Measurements from ENCODE around the gene PRKACG.

Gene PRKACG

GRCh38 chr9:69020301-69021145 lies 6.6 kb upstream of the PRKACG start:
- H3K27ac Mint-ChIP-seq: no peak overlapping the region
- H3K4me1 Mint-ChIP-seq: no peaks in the 10 kb centered on the region
- no peak overlapping the region for H3K4me3 Mint-ChIP-seq
- H3K9me3 Mint-ChIP-seq: no peaks in the 10 kb centered on the region
- TF ChIP-seq, protein P1, sequence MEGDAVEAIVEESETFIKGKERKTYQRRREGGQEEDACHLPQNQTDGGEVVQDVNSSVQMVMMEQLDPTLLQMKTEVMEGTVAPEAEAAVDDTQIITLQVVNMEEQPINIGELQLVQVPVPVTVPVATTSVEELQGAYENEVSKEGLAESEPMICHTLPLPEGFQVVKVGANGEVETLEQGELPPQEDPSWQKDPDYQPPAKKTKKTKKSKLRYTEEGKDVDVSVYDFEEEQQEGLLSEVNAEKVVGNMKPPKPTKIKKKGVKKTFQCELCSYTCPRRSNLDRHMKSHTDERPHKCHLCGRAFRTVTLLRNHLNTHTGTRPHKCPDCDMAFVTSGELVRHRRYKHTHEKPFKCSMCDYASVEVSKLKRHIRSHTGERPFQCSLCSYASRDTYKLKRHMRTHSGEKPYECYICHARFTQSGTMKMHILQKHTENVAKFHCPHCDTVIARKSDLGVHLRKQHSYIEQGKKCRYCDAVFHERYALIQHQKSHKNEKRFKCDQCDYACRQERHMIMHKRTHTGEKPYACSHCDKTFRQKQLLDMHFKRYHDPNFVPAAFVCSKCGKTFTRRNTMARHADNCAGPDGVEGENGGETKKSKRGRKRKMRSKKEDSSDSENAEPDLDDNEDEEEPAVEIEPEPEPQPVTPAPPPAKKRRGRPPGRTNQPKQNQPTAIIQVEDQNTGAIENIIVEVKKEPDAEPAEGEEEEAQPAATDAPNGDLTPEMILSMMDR (IDR thresholded peaks at IDR 0.05; ENCODE audit: unreplicated experiment in 3 of 3): no peak
- no peaks in the 10 kb centered on the region for H3K36me3 Mint-ChIP-seq (ENCODE audit: low read depth)
- peaks cover 9% of the 10 kb centered on the region for H3K27me3 Mint-ChIP-seq (ENCODE audit: low read depth)

DNA sequence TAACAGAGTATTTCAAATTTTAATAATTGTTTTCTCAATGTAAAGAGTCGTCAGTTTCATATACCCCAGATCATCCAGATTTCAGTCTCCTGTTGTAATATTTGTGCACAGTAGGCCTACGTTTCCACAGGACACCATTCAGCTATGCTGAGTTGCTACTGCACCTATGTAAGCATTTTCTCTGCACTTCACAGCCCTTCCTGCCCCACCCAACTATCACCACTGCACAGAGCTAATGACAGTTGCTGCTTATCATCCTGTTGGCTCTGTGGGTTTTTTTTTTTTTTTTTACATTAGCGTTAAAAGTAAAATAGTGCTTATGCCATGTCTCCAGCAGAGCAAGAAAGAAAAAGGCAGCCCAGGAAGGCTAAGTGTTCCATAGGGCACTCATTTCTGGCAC lies 5.9 kb upstream of the PRKACG start:
- TF ChIP-seq, protein P1 (IDR thresholded peaks at IDR 0.05; ENCODE audit: unreplicated experiment in 3 of 3): no peak
- H3K4me3 Mint-ChIP-seq: no peak overlapping the region
- H3K27me3 Mint-ChIP-seq (ENCODE audit: low read depth): peaks cover 9% of the 10 kb centered on the region
- no peak overlapping the region for H3K27ac Mint-ChIP-seq
- H3K9me3 Mint-ChIP-seq: no peaks in the 10 kb centered on the region
- H3K36me3 Mint-ChIP-seq (ENCODE audit: low read depth): no peaks in the 10 kb centered on the region
- H3K4me1 Mint-ChIP-seq: no peaks in the 10 kb centered on the region

GRCh38 chr9:69018737-69019136 lies 4.8 kb upstream of the PRKACG start:
- Mint-ChIP-seq H3K9me3 (no peaks in the 10 kb centered on the region), H3K4me1 (no peaks in the 10 kb centered on the region), H3K4me3 (no peak overlapping the region), H3K27ac (no peak overlapping the region), H3K36me3 (ENCODE audit: low read depth) (no peaks in the 10 kb centered on the region), H3K27me3 (ENCODE audit: low read depth) (peaks cover 14% of the 10 kb centered on the region)
- TF ChIP-seq, protein P1 (IDR thresholded peaks at IDR 0.05; ENCODE audit: unreplicated experiment in 3 of 3): no peak

GRCh38 chr9:69016191-69017096 lies 2.5 kb upstream of the PRKACG start:
- Mint-ChIP-seq H3K27ac (no peak overlapping the region), H3K4me1 (no peaks in the 10 kb centered on the region), H3K36me3 (ENCODE audit: low read depth) (no peaks in the 10 kb centered on the region), H3K9me3 (no peaks in the 10 kb centered on the region), H3K4me3 (no peak overlapping the region), H3K27me3 (ENCODE audit: low read depth) (peaks cover 20% of the 10 kb centered on the region)
- TF ChIP-seq, protein P1 (IDR thresholded peaks at IDR 0.05; ENCODE audit: unreplicated experiment in 3 of 3): no peak

GRCh38 chr9:69013382-69013727 lies 558 bp downstream of the PRKACG start:
- Mint-ChIP-seq H3K36me3 (ENCODE audit: low read depth) (no peaks in the 10 kb centered on the region), H3K9me3 (no peaks in the 10 kb centered on the region), H3K4me1 (no peaks in the 10 kb centered on the region), H3K27me3 (ENCODE audit: low read depth) (peaks cover 20% of the 10 kb centered on the region), H3K27ac (no peak overlapping the region), H3K4me3 (no peak overlapping the region)
- TF ChIP-seq, protein P1 (IDR thresholded peaks at IDR 0.05; ENCODE audit: unreplicated experiment in 3 of 3): no peak

All from nephron (organoid).